Measurements from ENCODE around the gene GLIPR1.

The GLIPR1 gene

GRCh38 chr12:75503459-75503858, 22.9 kb downstream of the GLIPR1 start:
- H3K4me2 ChIP-seq (ENCODE audit: low read length) = no peak overlapping the region
- H3K4me1 ChIP-seq (ENCODE audit: insufficient read depth, low read length, severe bottlenecking) = no peaks in the 10 kb centered on the region
- H3K9ac ChIP-seq (ENCODE audit: low read length) = no peak overlapping the region
- H3K36me3 ChIP-seq (ENCODE audit: insufficient read depth, low read length) = peaks cover 87% of the 10 kb centered on the region
- H2AFZ ChIP-seq (ENCODE audit: low read length) = no peak overlapping the region
- H3K4me3 ChIP-seq (ENCODE audit: low read depth, low read length, poor library complexity, severe bottlenecking) = no peak overlapping the region
- peaks cover 13% of the 10 kb centered on the region for H3K79me2 ChIP-seq (ENCODE audit: insufficient read depth, low read length)
- H4K20me1 ChIP-seq (ENCODE audit: insufficient read depth, low read length) = no peaks in the 10 kb centered on the region
- H3K9me2 ChIP-seq (ENCODE audit: low read depth, low read length) = no peaks in the 10 kb centered on the region
- no peak overlapping the region for H3K27ac ChIP-seq (ENCODE audit: low read depth, low read length, poor library complexity, severe bottlenecking)
- H3K27me3 ChIP-seq (ENCODE audit: insufficient read depth, low read length) = no peaks in the 10 kb centered on the region
- TF ChIP-seq CTCF (IDR thresholded peaks at IDR 0.05; ENCODE audit: low read length) (no peak), EZH2 (IDR thresholded peaks at IDR 0.05; ENCODE audit: borderline replicate concordance, low read length) (no peak)
- no peaks in the 10 kb centered on the region for H3F3A ChIP-seq (ENCODE audit: insufficient read depth, low read length)
- no peaks in the 10 kb centered on the region for H3K9me3 ChIP-seq (ENCODE audit: low read length)

GRCh38 chr12:75503866-75504265, 23.3 kb downstream of the GLIPR1 start:
- H3F3A ChIP-seq (ENCODE audit: insufficient read depth, low read length) = no peaks in the 10 kb centered on the region
- H3K27me3 ChIP-seq (ENCODE audit: insufficient read depth, low read length) = no peaks in the 10 kb centered on the region

GRCh38 chr12:75505706-75506312, 25.3 kb downstream of the GLIPR1 start:
- Histone ChIP-seq H3K9ac (ENCODE audit: low read length) (no peak overlapping the region), H3K4me2 (ENCODE audit: low read length) (no peak overlapping the region), H3K4me1 (ENCODE audit: insufficient read depth, low read length, severe bottlenecking) (peaks cover 18% of the 10 kb centered on the region), H3F3A (ENCODE audit: insufficient read depth, low read length) (no peaks in the 10 kb centered on the region), H3K79me2 (ENCODE audit: insufficient read depth, low read length) (peaks cover 37% of the 10 kb centered on the region), H3K36me3 (ENCODE audit: insufficient read depth, low read length) (peaks cover 67% of the 10 kb centered on the region), H3K4me3 (ENCODE audit: low read depth, low read length, poor library complexity, severe bottlenecking) (no peak overlapping the region), H3K9me2 (ENCODE audit: low read depth, low read length) (no peaks in the 10 kb centered on the region), H3K27me3 (ENCODE audit: insufficient read depth, low read length) (no peaks in the 10 kb centered on the region), H2AFZ (ENCODE audit: low read length) (no peak overlapping the region), H4K20me1 (ENCODE audit: insufficient read depth, low read length) (no peaks in the 10 kb centered on the region), H3K27ac (ENCODE audit: low read depth, low read length, poor library complexity, severe bottlenecking) (no peak overlapping the region), H3K9me3 (ENCODE audit: low read length) (no peaks in the 10 kb centered on the region)
- TF ChIP-seq EZH2 (IDR thresholded peaks at IDR 0.05; ENCODE audit: borderline replicate concordance, low read length) = no peak
- TF ChIP-seq CTCF (IDR thresholded peaks at IDR 0.05; ENCODE audit: low read length) = peak; percentile 77

More at GRCh38 chr12:75503866-75504265, 23.3 kb downstream of the GLIPR1 start:
- TF ChIP-seq CTCF (IDR thresholded peaks at IDR 0.05; ENCODE audit: low read length) (no peak), EZH2 (IDR thresholded peaks at IDR 0.05; ENCODE audit: borderline replicate concordance, low read length) (no peak)
- H3K9me3 ChIP-seq (ENCODE audit: low read length) = no peaks in the 10 kb centered on the region
- no peak overlapping the region for H2AFZ ChIP-seq (ENCODE audit: low read length)
- no peak overlapping the region for H3K27ac ChIP-seq (ENCODE audit: low read depth, low read length, poor library complexity, severe bottlenecking)
- H3K9me2 ChIP-seq (ENCODE audit: low read depth, low read length) = no peaks in the 10 kb centered on the region
- no peak overlapping the region for H3K4me3 ChIP-seq (ENCODE audit: low read depth, low read length, poor library complexity, severe bottlenecking)
- no peaks in the 10 kb centered on the region for H4K20me1 ChIP-seq (ENCODE audit: insufficient read depth, low read length)
- no peak overlapping the region for H3K4me2 ChIP-seq (ENCODE audit: low read length)
- no peak overlapping the region for H3K9ac ChIP-seq (ENCODE audit: low read length)
- H3K36me3 ChIP-seq (ENCODE audit: insufficient read depth, low read length) = peaks cover 83% of the 10 kb centered on the region
- H3K4me1 ChIP-seq (ENCODE audit: insufficient read depth, low read length, severe bottlenecking) = no peaks in the 10 kb centered on the region
- H3K79me2 ChIP-seq (ENCODE audit: insufficient read depth, low read length) = peaks cover 17% of the 10 kb centered on the region
